ENCODE data around the gene IFITM5. TPM values are rescaled to one million over a fixed set of nuclear protein-coding genes. Genes with fewer than 3 reads are reported as not detected.
"Not testable (repeated sequence)": the region's sequence is repeated elsewhere in the genome, so short reads cannot be mapped to it uniquely, and the experiment has no call there.

Gene IFITM5
- total and polyA plus RNA-seq, 8 donors, result 0.18 to 0.91 (median 0.57) TPM; not detected in 4

DNA sequence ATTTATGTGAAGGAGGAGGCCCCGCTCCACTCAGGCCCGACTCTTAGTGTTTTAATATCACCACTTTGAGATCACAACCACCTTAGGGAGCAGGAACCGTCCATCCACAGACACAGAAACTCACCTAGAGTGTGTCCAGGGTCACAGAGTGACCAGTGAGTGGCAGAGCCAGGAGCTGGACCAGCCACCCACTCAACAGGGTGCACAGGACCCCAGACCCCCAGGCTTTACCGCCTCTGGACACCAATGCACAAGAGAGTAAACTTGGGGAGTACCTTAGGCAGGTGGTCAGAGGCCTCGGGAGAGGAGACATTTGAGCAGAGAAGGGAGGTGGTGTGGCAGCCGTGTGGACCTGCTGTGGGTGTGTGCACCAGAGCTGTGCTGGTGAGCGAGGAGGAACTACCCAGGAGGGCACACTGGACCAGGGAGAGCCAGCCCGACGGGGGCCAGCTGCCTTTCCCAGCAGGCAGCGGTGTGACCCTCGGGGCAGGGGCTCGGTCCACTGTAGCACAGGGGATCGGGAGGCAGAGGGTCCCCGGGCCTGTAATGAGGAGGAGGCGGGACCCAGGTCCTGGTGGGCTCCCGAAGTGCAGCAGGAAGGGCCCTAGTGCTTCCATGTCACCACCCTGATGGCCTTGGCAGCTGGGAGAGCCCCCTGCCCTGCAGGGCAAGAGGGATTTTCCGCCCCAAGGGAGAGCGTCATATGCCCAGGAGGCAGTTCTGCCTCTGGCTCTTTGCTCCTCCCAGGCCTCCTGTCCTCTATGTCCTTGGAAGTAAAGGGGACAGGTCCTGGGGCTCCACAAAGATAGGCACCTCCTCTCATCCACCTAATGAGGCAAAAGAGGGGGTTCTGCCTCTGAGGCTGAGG, 28.6 kb downstream of the IFITM5 start:
- H3K27ac ChIP-seq, result peak overlapping the region in 1 of 2 donors; percentile 96
- no peaks in the 10 kb centered on the region for H3K27me3 ChIP-seq
- H3K4me3 ChIP-seq, result no peak overlapping the region
- DNase-seq (no peak), ATAC-seq (no peak)
- TF ChIP-seq, protein P1, sequence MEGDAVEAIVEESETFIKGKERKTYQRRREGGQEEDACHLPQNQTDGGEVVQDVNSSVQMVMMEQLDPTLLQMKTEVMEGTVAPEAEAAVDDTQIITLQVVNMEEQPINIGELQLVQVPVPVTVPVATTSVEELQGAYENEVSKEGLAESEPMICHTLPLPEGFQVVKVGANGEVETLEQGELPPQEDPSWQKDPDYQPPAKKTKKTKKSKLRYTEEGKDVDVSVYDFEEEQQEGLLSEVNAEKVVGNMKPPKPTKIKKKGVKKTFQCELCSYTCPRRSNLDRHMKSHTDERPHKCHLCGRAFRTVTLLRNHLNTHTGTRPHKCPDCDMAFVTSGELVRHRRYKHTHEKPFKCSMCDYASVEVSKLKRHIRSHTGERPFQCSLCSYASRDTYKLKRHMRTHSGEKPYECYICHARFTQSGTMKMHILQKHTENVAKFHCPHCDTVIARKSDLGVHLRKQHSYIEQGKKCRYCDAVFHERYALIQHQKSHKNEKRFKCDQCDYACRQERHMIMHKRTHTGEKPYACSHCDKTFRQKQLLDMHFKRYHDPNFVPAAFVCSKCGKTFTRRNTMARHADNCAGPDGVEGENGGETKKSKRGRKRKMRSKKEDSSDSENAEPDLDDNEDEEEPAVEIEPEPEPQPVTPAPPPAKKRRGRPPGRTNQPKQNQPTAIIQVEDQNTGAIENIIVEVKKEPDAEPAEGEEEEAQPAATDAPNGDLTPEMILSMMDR (IDR thresholded peaks at IDR 0.05), result no peak
- no peaks in the 10 kb centered on the region for H3K36me3 ChIP-seq
- intact Hi-C loops (cut with DNase I), result no loop called here
- peaks cover 0 to 4% of the 10 kb centered on the region in 2 donors for H3K9me3 ChIP-seq
- peaks cover 0 to 39% of the 10 kb centered on the region in 2 donors for H3K4me1 ChIP-seq

DNA sequence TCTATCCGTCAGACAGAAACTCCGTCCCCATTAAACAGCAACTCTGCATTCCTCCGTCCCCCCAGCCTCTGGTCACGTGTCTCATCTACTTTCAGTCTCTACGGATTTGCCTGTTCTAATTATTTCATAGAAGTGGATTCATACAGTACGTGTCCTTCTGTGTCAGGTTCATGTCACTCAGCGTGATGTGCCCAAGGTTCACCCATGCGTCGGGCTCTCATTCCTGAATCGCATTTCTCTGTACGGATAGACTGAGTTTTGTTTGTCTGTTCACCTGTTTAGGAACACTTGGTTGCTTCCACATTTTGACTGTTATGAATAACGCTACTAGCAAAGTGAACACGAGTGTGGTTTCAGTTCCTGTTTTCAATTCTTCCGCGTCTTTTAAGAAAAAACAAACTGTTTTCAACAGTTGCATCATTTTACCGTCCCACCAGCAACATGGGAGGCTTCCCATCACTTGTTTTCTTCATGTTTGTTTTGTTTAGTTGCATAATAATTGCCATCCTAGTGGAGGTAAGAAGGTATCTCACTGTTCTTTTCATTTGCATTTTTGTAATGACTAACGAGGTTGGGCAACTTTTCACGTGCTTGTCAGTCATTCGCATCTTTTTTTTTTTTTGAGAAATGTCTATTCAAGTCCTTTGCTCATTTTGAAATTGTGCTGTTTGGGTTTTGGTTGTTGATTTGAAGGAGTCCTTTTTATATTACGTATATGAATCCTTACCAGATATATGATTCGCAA, 30.0 kb downstream of the IFITM5 start:
- DNase-seq (no peak), ATAC-seq (peak; percentile 34)
- intact Hi-C loops (cut with DNase I), result no loop called here
- peaks cover 0 to 33% of the 10 kb centered on the region in 2 donors for H3K4me1 ChIP-seq
- H3K4me3 ChIP-seq, result peak overlapping the region; percentile 3 to 45
- H3K36me3 ChIP-seq, result no peaks in the 10 kb centered on the region
- TF ChIP-seq, protein P1 (IDR thresholded peaks at IDR 0.05), result peak in 1 of 2 donors; percentile 45
- H3K27me3 ChIP-seq, result no peaks in the 10 kb centered on the region
- H3K27ac ChIP-seq, result peak overlapping the region; percentile 84 to 96
- peaks cover 0 to 5% of the 10 kb centered on the region in 2 donors for H3K9me3 ChIP-seq

DNA sequence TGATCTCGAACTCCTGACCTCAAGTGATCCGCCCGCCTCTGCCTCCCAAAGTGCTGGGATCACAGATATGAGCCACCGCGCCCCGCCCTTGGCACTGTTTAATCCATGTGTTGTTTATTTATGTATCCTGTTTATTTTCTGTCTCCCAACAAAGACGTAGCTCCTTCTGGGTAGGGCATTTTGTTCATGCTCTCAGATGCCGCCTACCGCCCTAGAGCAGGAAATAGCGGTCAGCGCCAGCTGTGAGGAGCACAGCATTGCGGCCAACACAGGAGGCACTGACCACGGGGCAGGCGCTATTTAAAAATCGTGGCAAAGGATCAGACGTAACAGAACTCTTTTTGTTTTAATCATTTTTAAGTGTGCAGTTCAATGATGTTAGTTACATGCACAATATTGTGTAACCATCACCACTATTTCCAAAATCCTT, 30.6 kb downstream of the IFITM5 start:
- H3K9me3 ChIP-seq; intact Hi-C loops (cut with DNase I); H3K36me3 ChIP-seq; H3K27me3 ChIP-seq: not testable (repeated sequence)
- Histone ChIP-seq H3K4me1 (peaks cover 0 to 33% of the 10 kb centered on the region in 2 donors), H3K27ac (peak overlapping the region; percentile 84 to 96), H3K4me3 (peak overlapping the region; percentile 3 to 45)
- peak in 3 of 4 donors; percentile 62 to 86 (median 81) for DNase-seq
- ATAC-seq, result peak; percentile 78

DNA sequence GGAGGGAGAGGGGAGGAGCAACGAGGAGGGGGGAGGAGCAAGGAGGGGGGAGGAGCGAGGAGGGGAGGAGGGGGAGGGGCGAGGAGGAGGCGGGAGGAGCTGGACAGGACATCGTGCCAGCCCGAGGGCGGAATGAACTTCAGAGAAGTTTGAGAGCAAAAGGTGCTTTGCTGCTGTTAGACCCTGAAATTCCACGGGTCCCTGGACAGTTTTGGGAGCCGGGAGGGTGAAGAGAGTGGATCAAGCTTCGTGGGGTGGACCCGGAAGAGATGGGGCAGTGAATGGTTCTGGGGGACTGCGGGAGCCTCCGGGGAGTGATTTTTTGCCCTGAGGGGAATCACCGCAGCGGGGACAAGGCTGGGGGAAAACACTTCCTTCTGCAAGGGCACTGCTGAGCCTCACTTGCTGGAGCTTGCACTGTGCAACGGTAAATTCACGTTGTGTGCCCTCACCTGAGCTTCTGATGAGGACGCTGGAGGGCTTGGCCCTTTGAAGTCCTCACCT, 31.8 kb downstream of the IFITM5 start:
- peak overlapping the region in 1 of 2 donors; percentile 45 for H3K4me3 ChIP-seq
- H3K27ac ChIP-seq, result peak overlapping the region; percentile 33 to 96
- intact Hi-C loops (cut with DNase I), result no loop called here
- H3K4me1 ChIP-seq, result peaks cover 0 to 33% of the 10 kb centered on the region in 2 donors
- no peaks in the 10 kb centered on the region for H3K36me3 ChIP-seq
- TF ChIP-seq, protein P1 (IDR thresholded peaks at IDR 0.05), result no peak
- peak in 2 of 4 donors; percentile 79 to 87 for DNase-seq
- ATAC-seq, result peak; percentile 66
- H3K9me3 ChIP-seq, result peaks cover 0 to 5% of the 10 kb centered on the region in 2 donors
- no peaks in the 10 kb centered on the region for H3K27me3 ChIP-seq

DNA sequence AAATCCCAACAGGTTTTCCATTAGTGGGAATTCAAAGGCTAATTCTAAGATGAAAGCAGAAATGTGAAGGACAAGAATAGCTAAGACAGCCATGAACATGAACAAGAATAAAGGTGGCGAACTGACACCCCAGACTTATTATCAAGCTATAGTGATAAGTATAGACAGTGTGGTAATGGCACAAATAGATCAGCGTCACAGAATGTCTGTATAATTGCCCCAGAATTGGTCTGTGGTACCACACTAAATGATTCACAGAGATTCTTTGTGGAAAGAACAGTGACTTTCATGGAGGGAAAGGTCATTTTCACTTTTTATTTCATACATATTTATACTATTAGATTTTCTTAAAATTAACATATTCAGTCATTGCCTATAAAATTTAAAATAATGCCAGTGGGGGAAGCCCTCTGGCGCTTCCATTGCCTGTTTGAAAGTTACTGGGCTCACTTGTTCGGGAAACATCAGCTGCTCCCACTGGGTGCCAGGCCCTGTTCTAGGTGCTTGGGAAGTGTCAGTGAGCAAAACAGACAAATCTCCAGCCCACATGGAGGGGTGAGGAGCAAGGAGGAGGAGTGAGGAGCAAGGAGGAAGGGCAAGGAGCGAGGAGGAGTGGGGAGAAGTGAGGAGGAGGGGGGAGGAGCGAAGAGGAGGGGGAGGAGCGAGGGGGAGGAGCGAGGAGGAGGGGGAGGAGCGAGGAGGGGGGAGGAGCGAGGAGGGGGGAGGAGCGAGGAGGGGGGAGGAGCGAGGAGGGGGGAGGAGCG, 32.5 kb downstream of the IFITM5 start:
- Histone ChIP-seq H3K4me1 (peaks cover 0 to 33% of the 10 kb centered on the region in 2 donors), H3K9me3 (peaks cover 0 to 5% of the 10 kb centered on the region in 2 donors), H3K4me3 (no peak overlapping the region), H3K36me3 (no peaks in the 10 kb centered on the region), H3K27me3 (no peaks in the 10 kb centered on the region), H3K27ac (no peak overlapping the region)
- TF ChIP-seq, protein P1 (IDR thresholded peaks at IDR 0.05), result no peak
- DNase-seq, result no peak
- intact Hi-C loops (cut with DNase I), result no loop called here
- ATAC-seq, result peak; percentile 24

All from left lung (tissue), 10 donors.